Mucosa of descending colon (tissue), 3 donors: Measurements from ENCODE around the gene SRSF3. TPM values are rescaled to one million over a fixed set of nuclear protein-coding genes. Genes with fewer than 3 reads are reported as not detected.
"Not testable (repeated sequence)": the region's sequence is repeated elsewhere in the genome, so short reads cannot be mapped to it uniquely, and the experiment has no call there.

Experiments
- ATAC-seq: fragments of 200-7000 bp; cut with Tn5 transposase; one replicate; pipeline ENCODE4 v1.9.1; 2020; ENCODE audit warnings: mild to moderate bottlenecking, moderate library complexity
- DNase-seq, 3 donors: peaks; one replicate each; pipeline ENCODE4 v3.0.0-alpha.2; 2020
- H3K36me3 ChIP-seq: fragments of 200-600 bp; one replicate; pipeline ENCODE4 v1.8.0; 2021; ENCODE audit warnings: low read depth, mild to moderate bottlenecking
- H3K4me1 ChIP-seq: fragments of 200-600 bp; one replicate; pipeline ENCODE4 v1.8.0; 2021; ENCODE audit warnings: low read depth, mild to moderate bottlenecking
- H3K4me3 ChIP-seq: fragments of 200-600 bp; one replicate; pipeline ENCODE4 v1.8.0; 2021; ENCODE audit warnings: mild to moderate bottlenecking
- H3K9me3 ChIP-seq: fragments of 200-600 bp; one replicate; pipeline ENCODE4 v1.8.0; 2021; ENCODE audit warnings: mild to moderate bottlenecking
- intact Hi-C, 2 donors: fragments of 100-400 bp; cut with DNase I in 1 of 2; cut with micrococcal nuclease in 1 of 2; formaldehyde crosslinking; loops; one replicate each; pipeline versions ENCODE4 v1.11.0 to v1.11.1; 2022; cut with DNase I, micrococcal nuclease
- total RNA-seq, 3 donors: library from RNA; stranded (reverse); fragmentation: NEBNext Ultra II Directional in 2 of 3; extraction: Animal tissue kit (Norgen Biotek cat#: 25700) in 2 of 3; gene quantifications; one replicate each; pipeline versions ENCODE4 v1.2.1 to v1.2.4, GENCODE V29; 2021 to 2023
- TF ChIP-seq, protein P1 (sequence below): fragments of 200-600 bp; IDR thresholded peaks from one replicate; pipeline ENCODE4 v1.8.0; 2022; ENCODE audit warnings: antibody characterized with exemption, mild to moderate bottlenecking
- donor health status: DM: no; HTN: no; CAD: no; lungs with moderate emphysema.
- donor health status: DM: no; HTN: no; CAD: no.
- donor health status: DM: no; HTN: yes; CAD: no.

The SRSF3 gene
- total RNA-seq, 3 donors from 2014 or later: 176 to 243 (median 229) TPM

GRCh38 chr6:36577301-36577700, 16.9 kb upstream of the SRSF3 start:
- H3K9me3 ChIP-seq: peaks cover 3% of the 10 kb centered on the region
- no peaks in the 10 kb centered on the region for H3K4me1 ChIP-seq
- H3K4me3 ChIP-seq: no peak overlapping the region
- intact Hi-C loops: no loop called here
- DNase-seq (no peak), ATAC-seq (peak; percentile 51)
- no peaks in the 10 kb centered on the region for H3K36me3 ChIP-seq
- TF ChIP-seq, protein P1, sequence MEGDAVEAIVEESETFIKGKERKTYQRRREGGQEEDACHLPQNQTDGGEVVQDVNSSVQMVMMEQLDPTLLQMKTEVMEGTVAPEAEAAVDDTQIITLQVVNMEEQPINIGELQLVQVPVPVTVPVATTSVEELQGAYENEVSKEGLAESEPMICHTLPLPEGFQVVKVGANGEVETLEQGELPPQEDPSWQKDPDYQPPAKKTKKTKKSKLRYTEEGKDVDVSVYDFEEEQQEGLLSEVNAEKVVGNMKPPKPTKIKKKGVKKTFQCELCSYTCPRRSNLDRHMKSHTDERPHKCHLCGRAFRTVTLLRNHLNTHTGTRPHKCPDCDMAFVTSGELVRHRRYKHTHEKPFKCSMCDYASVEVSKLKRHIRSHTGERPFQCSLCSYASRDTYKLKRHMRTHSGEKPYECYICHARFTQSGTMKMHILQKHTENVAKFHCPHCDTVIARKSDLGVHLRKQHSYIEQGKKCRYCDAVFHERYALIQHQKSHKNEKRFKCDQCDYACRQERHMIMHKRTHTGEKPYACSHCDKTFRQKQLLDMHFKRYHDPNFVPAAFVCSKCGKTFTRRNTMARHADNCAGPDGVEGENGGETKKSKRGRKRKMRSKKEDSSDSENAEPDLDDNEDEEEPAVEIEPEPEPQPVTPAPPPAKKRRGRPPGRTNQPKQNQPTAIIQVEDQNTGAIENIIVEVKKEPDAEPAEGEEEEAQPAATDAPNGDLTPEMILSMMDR: no peak

- TF ChIP-seq, protein P1: no peak
- DNase-seq: no peak
These were observed 16.1 kb upstream of the SRSF3 start for GRCh38 chr6:36578030-36578429.

GRCh38 chr6:36578431-36578830, 15.7 kb upstream of the SRSF3 start:
- DNase-seq (no peak), ATAC-seq (no peak)
- TF ChIP-seq, protein P1: no peak
- Histone ChIP-seq H3K4me3 (no peak overlapping the region), H3K36me3 (no peaks in the 10 kb centered on the region), H3K9me3 (peaks cover 3% of the 10 kb centered on the region), H3K4me1 (no peaks in the 10 kb centered on the region)
- intact Hi-C loops: no loop called here

More at GRCh38 chr6:36578030-36578429, 16.1 kb upstream of the SRSF3 start:
- no peak for ATAC-seq
- Histone ChIP-seq H3K36me3 (no peaks in the 10 kb centered on the region), H3K4me1 (no peaks in the 10 kb centered on the region), H3K4me3 (no peak overlapping the region), H3K9me3 (peaks cover 3% of the 10 kb centered on the region)
- intact Hi-C loops: no loop called here

GRCh38 chr6:36580184-36580526, 14.0 kb upstream of the SRSF3 start:
- ATAC-seq: peak; percentile 20
- intact Hi-C loops: no loop called here
- TF ChIP-seq, protein P1: no peak
- no peaks in the 10 kb centered on the region for H3K9me3 ChIP-seq
- no peaks in the 10 kb centered on the region for H3K4me1 ChIP-seq
- no peaks in the 10 kb centered on the region for H3K36me3 ChIP-seq
- H3K4me3 ChIP-seq: no peak overlapping the region
- DNase-seq: no peak

- Histone ChIP-seq H3K4me3 (no peak overlapping the region), H3K9me3 (no peaks in the 10 kb centered on the region), H3K36me3 (no peaks in the 10 kb centered on the region), H3K4me1 (no peaks in the 10 kb centered on the region)
- ATAC-seq (no peak), DNase-seq (no peak)
- intact Hi-C loops: no loop called here
- TF ChIP-seq, protein P1: no peak
These were observed 12.4 kb upstream of the SRSF3 start for GRCh38 chr6:36581716-36582115.

- no peak overlapping the region for H3K4me3 ChIP-seq
- H3K4me1 ChIP-seq: no peaks in the 10 kb centered on the region
- DNase-seq (no peak), ATAC-seq (no peak)
- no peaks in the 10 kb centered on the region for H3K36me3 ChIP-seq
- TF ChIP-seq, protein P1: no peak
- no peaks in the 10 kb centered on the region for H3K9me3 ChIP-seq
- intact Hi-C loops: no loop called here
These were observed 7.6 kb upstream of the SRSF3 start for GRCh38 chr6:36586606-36587005.

- H3K4me1 ChIP-seq, H3K9me3 ChIP-seq, H3K36me3 ChIP-seq, intact Hi-C loops, DNase-seq, ATAC-seq, H3K4me3 ChIP-seq: not testable (repeated sequence)
These were observed 5.1 kb upstream of the SRSF3 start for GRCh38 chr6:36589025-36589400.
